ENCODE results near the gene SHMT2.

SHMT2 gene

DNA sequence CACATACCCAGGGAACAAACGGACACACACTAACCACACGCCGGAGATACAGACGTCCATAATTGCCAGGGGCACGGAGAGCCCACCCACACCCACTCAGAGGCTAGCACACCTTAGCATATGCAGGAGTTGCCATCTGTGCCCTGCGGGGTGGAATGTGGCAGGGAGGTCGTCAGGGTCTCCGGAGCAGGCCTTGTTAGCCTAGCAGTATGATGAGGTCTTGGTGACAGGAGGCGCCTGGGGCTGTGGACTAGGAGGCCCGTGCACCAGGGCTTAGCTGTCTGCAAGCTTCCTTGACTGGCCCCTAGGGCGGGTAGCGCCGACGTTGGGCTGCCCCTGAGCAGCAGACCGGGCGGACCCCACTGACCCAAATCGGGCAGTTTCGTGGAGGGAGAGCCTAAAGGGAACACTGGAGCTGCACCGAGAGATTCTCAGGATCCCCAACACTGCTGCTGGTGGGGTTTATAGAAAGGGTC is 11.5 kb downstream of the SHMT2 start:
- ChIA-PET CTCF (interaction anchor here (0.6 to 6.5 kb wide), 5 partner anchors 26 to 1415 kb away, joined by 3 to 147 read pairs (median 5); partner anchors contain the start of gene NXPH4), POLR2A (ENCODE audit: low non-redundant PET) (interaction anchor here (0.5 kb wide), 1 partner anchor 12 kb away, joined by 3 read pairs; no protein-coding TSS in a partner anchor)
- TF ChIP-seq, protein P1, sequence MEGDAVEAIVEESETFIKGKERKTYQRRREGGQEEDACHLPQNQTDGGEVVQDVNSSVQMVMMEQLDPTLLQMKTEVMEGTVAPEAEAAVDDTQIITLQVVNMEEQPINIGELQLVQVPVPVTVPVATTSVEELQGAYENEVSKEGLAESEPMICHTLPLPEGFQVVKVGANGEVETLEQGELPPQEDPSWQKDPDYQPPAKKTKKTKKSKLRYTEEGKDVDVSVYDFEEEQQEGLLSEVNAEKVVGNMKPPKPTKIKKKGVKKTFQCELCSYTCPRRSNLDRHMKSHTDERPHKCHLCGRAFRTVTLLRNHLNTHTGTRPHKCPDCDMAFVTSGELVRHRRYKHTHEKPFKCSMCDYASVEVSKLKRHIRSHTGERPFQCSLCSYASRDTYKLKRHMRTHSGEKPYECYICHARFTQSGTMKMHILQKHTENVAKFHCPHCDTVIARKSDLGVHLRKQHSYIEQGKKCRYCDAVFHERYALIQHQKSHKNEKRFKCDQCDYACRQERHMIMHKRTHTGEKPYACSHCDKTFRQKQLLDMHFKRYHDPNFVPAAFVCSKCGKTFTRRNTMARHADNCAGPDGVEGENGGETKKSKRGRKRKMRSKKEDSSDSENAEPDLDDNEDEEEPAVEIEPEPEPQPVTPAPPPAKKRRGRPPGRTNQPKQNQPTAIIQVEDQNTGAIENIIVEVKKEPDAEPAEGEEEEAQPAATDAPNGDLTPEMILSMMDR (conservative IDR thresholded peaks at IDR 0.05; ENCODE audit: low read depth): no peak
- no peak for DNase-seq (ENCODE audit: low spot score)
- H3K27ac ChIP-seq: peak overlapping the region; percentile 71; the same call in 1 of the 2 replicates

DNA sequence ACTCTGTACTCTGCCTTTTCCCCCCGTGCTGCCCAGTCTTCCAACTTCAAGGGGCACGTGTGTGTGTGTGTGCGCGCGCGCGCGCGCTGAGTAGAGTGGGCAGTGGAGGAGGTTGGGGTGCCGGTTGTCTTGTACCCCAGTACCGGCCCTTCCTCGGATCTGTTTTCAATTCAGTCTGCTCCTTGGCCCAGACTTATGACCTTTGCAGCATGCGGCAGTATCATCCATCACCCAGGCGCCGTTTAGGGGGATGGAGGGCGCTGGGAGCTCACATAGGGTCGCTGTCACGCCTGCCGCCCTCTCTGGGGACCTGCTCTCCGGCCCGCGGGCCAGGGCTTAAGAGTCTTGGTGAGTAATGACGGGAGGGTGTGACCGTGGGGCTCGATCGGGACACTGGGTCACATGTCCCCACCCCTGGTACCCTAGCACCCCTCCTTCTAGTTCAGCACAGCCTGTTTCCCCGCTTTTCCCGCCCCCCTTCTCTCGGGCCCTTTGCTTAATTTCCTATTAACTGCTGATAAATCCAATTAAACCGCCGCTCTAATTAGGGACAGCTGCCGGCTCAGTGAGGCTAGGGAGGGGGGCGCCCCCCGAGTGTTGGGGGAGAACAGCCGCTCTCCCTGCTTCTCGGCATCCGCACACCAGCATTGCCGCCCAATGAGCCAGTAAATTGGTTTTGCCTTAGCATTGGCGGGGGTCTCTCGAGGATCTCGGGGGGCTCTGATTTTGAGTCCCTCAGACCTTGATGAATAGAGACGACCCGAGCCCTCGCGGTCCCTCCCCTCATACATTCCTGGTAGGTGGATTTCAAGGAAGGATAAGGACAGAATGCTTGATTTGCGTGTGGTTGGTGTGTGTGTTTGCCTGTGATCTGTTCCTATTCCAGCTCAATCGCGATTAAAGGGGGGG is 12.1 kb downstream of the SHMT2 start:
- POLR2A ChIA-PET (ENCODE audit: low non-redundant PET): interaction anchor here (0.6 to 0.7 kb wide), 2 partner anchors 9 to 25 kb away, joined by 3 to 6 read pairs; no protein-coding TSS in a partner anchor
- TF ChIP-seq, protein P1 (conservative IDR thresholded peaks at IDR 0.05; ENCODE audit: low read depth): no peak
- CTCF ChIA-PET: interaction anchor here (0.6 to 6.5 kb wide), 4 partner anchors 12 to 109 kb away, joined by 3 to 147 read pairs (median 12); partner anchors contain the start of genes NXPH4 and SHMT2
- peak overlapping the region; percentile 71 for H3K27ac ChIP-seq
- DNase-seq (ENCODE audit: low spot score): no peak

GRCh38 chr12:57242329-57242690 is 12.8 kb downstream of the SHMT2 start:
- CTCF ChIA-PET: interaction anchor here (0.6 to 6.5 kb wide), 7 partner anchors 9 to 211 kb away, joined by 3 to 147 read pairs (median 6); partner anchors contain the start of genes NXPH4, SHMT2 and STAC3
- no peak for DNase-seq (ENCODE audit: low spot score)
- POLR2A ChIA-PET (ENCODE audit: low non-redundant PET): interaction anchor here (0.6 to 0.7 kb wide), 3 partner anchors 9 to 130 kb away, joined by 3 to 6 read pairs (median 5); no protein-coding TSS in a partner anchor
- H3K27ac ChIP-seq: peak overlapping the region; percentile 30
- TF ChIP-seq, protein P1 (conservative IDR thresholded peaks at IDR 0.05; ENCODE audit: low read depth): no peak

DNA sequence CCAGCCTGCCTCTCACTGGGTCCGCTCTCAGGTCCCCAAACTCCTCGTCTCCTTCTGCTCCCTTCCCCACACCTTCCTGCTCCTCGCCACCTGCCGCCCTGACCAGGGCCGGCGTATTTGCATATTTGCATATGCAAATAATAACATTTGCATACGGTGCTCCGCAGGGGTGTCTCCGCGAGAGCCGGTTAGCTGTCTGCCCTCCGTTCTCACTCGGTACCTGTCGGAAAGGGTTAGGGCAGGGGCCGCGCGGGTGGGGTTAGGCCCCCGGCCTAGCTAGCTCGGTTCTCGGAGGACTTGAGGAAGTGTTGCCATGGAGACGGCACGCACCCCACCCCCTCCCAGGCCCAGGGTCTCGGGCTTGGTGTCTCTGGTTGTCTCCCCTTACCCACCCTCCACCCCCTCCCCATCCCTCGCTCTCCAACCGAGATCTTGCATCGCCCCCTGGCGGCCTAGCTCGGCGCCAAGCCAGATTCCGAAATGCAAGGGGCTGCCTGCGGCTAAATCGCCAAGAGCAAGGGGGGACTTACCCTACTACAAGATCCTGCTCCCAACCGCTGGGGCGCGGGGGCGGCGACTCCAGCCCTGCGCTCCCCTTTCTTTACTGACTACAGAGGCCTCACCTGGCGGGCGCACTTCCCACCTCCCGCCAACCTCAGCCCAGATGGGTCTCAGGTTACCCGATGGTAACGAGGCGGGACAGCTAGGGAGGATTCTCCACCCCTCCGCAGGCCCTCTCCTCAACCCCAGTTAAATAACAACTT is 13.4 kb downstream of the SHMT2 start:
- ChIA-PET POLR2A (ENCODE audit: low non-redundant PET) (interaction anchor here (0.6 to 0.7 kb wide), 2 partner anchors 10 to 131 kb away, joined by 5 to 6 read pairs; no protein-coding TSS in a partner anchor), CTCF (interaction anchor here (0.6 to 6.5 kb wide), 15 partner anchors 8 to 216 kb away, joined by 3 to 147 read pairs (median 4); partner anchors contain the start of genes INHBE, NXPH4, SHMT2 and STAC3)
- H3K27ac ChIP-seq: peak overlapping the region; percentile 30
- DNase-seq (ENCODE audit: low spot score): peak; percentile 74
- TF ChIP-seq, protein P1 (conservative IDR thresholded peaks at IDR 0.05; ENCODE audit: low read depth): peak; percentile 41

DNA sequence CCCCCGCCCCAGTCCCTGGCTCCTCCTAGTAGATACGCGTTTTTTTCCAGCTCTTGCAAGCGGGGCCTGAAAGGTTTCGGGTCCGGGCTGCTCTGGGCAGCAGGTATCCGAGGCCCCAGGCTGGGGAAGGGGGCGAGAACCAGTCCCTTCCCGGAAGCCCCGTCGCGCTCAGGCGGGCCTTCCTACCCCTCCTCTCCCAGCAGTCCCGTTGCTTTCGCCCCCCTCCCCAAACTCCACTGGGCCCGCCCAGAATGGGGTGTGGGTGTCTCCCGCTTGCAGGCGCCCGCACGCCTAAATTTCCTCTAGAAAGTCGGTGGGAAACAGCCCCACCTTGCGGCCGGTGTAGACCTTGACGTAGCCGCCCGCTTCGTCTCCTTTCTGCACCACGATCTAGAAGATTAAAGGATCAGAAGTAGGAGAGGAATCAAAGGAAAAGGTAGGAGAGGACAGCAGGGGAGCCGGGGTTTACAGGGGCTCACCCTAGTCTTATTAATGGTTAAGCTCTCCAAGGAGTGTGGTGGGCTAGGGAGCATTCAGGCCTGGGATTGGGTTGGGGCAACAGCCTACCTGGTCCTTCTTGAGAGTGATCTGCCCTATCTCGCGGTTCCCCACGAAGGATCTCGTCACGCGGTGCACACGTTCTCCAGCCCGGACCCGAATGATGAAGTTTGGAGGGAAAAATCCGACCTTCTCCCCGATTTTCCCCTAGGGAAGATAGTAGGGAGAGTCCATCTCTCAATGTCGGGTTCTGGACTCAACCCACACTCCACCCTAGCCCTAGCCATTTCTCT is 14.2 kb downstream of the SHMT2 start:
- TF ChIP-seq, protein P1 (conservative IDR thresholded peaks at IDR 0.05; ENCODE audit: low read depth): peak; percentile 79
- CTCF ChIA-PET: interaction anchor here (0.5 to 6.5 kb wide), 14 partner anchors 7 to 215 kb away, joined by 3 to 147 read pairs (median 4); partner anchors contain the start of genes INHBE, NXPH4 and STAC3
- H3K27ac ChIP-seq: peak overlapping the region; percentile 21; the same call in 1 of the 2 replicates

More for the DNA sequence above, 14.2 kb downstream of the SHMT2 start:
- DNase-seq (ENCODE audit: low spot score): peak; percentile 83
- POLR2A ChIA-PET (ENCODE audit: low non-redundant PET): no interaction called here
